HG03575 (cell line): Measurements from ENCODE around the gene FNDC11.

Source experiments
- ATAC-seq: cut with Tn5 transposase; IDR thresholded peaks from one replicate; pipeline ENCODE4 v1.9.1; 2021; ENCODE audit not compliant: unreplicated experiment, insufficient number of reproducible peaks, low FRiP score; ENCODE audit errors: extremely low read depth

The FNDC11 gene

DNA sequence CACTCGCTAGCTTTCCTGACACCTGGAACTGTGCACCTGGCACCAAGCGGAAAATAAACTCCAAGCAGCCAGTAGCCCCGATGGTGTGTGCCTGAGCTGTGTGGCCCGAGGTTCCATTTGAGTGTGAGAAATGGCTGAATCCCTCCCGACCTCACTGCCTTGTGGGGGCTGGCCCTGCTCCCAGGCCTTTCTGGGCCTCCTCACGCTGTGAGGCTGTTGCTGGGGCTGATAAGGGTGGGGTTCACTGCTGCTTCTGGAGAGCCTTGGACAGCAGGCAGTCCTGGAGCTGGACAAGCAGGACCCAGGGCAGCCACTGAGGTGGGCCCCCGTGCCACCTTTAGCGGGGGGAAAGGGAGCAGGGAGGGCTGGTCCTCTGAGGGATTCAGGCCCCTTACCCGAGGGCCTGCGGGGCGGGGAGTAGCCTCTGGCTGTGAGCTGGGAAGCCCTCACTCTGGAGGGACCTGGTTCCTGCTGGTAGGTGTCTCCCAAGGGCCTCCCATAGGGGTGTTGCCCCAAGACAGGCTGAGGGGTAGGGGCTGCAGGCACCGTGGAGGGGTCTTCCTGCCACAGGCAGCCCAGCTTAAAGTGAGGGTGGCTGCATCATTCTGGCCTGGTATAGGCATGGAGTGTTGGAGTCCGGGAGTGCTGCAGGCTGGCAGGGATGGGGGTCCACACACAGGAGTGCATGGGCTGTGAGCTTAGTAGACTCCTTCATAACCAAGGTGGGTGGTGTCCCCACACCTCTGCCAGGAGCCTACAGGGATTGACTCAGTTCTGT is 31.7 kb upstream of the FNDC11 start:
- ATAC-seq: no peak

- ATAC-seq: no peak
Measured at GRCh38 chr20:63522981-63523611, 30.9 kb upstream of the FNDC11 start.

DNA sequence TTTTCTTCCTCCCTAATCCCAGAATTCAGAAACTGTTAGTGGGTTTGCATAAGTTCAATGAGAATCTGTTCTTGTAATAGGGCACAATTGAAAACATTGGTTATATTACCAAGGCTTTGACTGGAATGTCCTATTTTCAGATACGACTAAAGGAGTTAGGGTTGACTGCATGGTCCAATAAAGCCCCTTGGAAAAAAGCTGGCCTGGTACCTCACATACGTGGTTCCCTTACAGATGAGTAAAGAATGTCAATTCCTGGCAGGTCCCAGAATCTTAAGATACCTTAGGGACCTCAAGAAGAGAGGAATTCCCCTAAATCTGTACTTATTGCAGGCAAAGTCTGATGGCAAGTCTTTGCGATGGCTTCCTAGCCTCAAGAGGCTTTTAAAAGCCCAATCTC is 28.8 kb upstream of the FNDC11 start:
- no peak for ATAC-seq

GRCh38 chr20:63525971-63526370 is 28.0 kb upstream of the FNDC11 start:
- no peak for ATAC-seq

- no peak for ATAC-seq
Measured at GRCh38 chr20:63527184-63527583, 26.8 kb upstream of the FNDC11 start.

GRCh38 chr20:63529180-63529860 is 24.6 kb upstream of the FNDC11 start:
- no peak for ATAC-seq

DNA sequence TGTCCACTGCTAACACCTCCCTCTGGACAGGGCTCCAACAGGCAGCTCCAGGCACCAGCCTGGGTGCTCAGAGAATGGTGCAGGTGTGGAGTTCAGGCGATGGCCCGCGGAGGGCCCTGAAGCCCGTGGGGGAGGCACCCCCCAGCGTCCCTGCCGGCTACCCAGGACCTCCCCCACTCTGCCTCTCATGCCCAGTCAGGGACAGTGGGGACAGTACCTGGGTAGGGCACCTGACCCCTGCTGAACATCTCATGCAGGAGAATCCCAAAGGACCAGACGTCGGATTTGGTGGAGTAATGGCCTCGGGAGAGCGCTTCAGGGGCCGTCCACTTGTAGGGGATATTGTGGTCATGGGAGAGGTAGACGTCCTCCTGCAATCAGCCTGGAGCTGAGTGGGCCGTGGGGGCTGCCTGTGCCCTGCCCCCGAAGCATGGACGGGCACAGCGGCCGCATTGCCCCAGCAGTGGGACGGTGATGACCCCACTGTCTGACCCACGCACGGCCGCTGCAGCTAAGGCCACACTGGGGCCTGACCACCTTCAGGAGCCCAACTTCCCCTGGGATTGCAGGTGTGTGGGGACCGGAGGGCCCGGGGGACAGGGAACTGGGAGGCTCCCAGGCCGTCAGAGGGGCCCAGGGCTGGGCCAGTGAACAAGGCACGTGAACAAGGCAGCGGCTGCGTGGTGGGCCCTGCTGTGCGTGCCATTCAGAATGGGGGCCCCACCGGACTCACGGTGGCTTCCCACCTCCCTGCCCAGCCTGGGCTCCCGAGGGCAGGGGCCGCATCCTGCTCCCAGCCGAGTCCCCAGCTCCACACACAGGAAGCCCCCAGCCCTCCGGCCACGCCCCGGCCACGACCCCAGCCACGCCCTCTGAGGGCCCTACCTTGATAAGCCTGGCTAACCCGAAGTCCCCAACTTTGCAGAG is 23.8 kb upstream of the FNDC11 start:
- no peak for ATAC-seq

GRCh38 chr20:63530788-63531160 is 23.2 kb upstream of the FNDC11 start:
- no peak for ATAC-seq

GRCh38 chr20:63531686-63532448 is 22.1 kb upstream of the FNDC11 start:
- ATAC-seq: no peak

- ATAC-seq: no peak
Measured at GRCh38 chr20:63532449-63532971, 21.4 kb upstream of the FNDC11 start.

- no peak for ATAC-seq
Measured at GRCh38 chr20:63533388-63533787, 20.6 kb upstream of the FNDC11 start.

DNA sequence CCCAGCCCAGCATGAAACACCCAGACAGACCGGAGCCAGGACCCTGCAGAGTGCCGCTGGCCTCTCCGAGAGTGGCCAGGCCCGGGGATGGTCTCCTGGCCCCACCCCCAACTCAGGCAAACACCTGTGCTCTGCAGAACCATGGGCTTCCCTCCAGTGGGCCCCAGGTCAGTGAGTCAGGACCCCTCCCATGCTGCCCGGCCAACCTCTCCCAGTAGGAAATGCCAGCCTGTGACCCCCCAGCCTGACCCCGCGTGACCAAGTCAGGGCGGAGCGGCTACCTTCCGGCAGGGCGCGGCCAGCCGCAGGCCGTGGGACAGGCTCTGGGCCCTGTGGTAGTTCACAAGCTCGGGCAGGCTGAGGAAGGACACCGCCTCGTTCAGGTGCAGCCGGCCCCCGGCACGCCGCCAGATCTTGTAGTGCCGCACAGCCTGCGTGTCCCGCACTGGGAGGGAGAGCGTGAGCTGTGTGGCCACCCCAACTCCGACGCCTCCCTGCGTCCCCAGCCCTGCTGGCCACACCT is 20.0 kb upstream of the FNDC11 start:
- no peak for ATAC-seq

GRCh38 chr20:63534427-63534830 is 19.5 kb upstream of the FNDC11 start:
- ATAC-seq: no peak

DNA sequence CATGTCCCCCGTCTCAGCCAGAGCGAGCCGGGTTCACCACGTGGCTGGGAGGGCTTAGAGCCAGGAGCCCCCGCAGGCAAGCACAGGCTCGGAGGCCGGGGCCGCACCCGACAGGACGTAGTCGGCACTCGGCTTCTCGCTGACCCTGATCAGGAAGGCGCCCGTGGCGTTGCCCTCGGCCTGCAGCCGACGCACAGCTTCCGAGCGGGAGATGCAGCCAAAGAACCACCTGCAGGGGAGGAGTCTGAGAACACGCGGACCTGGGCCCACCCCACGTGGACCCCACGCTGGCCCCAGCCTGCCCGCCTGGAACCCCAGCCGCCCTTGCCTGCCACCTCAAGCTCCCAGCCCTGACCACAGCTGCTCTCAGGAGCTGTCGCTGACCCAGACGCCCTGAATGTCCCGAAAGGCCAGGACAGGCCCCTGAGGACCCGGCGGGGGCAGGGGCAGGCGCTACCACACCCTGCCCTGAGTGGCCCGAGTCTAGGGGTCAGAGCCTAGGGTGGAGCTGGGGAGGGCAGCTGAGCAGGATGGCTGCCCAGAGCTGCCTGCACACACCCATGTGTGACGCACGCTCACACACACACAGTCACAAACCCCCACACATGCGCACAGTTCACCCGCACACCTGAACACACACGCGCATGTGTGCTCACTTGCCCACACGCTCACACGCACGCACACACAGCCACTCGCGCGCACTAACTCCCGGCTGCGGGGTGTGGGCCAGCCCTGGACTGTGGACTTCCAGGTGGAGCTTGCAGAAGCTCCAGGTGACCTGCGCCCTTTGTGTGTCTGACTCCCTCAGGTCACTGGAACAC is 18.9 kb upstream of the FNDC11 start:
- no peak for ATAC-seq

GRCh38 chr20:63536241-63536977 is 17.6 kb upstream of the FNDC11 start:
- ATAC-seq: no peak

DNA sequence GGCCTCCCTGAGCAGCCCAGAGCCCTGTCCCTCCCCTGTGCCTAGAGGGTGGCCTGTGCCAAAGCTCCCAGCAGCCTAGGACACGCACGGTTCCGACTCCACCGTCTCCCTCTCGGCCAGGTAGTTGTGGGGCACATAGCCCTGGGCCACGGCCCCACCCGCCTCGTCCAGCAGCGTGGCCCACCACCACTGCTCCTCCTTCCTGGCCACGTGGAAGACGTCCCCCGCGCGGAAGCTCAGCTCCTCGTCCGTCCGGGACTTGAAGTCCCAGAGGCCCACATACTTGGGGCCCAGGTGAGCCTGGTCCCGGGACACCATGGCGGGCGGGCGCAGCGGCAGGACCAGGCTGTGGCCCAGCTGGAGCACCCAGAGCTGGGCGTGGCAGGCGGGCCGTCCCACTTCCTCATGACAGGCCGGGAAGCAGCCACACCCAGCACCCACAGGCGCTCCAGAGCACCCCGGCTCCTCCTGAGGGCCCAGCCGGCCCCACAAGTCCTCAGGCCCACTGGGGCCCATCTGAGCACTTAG is 16.9 kb upstream of the FNDC11 start, which contains the start of gene PTK6:
Gene PTK6, minus strand, starts transcription at position 380 of the 528 bp plus-strand sequence. Its CDS starts 62 bp downstream, at position 318.
- ATAC-seq: no peak
